NCI-H2196 treated with DMSO at 0.1 percent for 48 hours (cell line): Measurements from ENCODE around the gene NONO.
"Not testable (repeated sequence)": the region's sequence is repeated elsewhere in the genome, so short reads cannot be mapped to it uniquely, and the experiment has no call there.

Experiments used
- DNase-seq: peaks from one replicate; lab custom pipeline; 2025; ENCODE audit not compliant: unreplicated experiment; lab: John Stamatoyannopoulos, UW

The NONO gene

GRCh38 chrX:71285929-71286328 is 2.5 kb downstream of the NONO start:
- DNase-seq = no peak

- DNase-seq = no peak
These were observed 7.9 kb downstream of the NONO start for GRCh38 chrX:71291381-71291780.

DNA sequence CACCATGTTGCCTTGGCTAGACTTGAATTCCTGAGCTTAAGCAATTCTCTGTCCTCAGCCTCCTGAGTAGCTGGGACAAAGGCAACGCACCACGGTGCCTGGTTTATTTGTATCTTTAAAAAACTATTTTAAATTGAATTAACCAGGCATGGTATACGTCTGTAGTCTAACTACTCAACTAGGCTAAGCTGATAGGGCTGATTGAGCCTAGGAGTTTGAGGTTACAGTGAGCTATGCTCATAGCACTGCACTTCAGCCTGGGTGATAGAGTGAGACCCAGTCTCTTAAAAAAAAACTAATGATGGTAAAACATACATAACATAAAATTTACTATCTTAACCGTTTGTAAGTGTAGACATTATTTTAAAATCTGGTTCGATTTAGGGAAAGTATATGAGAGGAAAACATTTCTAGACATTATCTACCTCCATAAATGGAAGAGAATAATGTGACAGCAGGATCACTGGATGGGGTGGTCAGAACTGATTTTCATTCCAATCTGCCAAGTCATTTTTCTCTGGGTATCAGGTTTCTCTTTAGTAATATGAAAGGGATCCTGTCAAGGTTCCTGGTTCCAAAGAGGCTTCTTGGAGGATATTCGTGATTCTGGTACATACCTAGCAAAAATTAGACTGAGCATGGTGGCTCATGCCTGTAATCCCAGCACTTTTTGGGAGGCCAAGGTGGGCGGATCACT is 9.4 kb downstream of the NONO start:
- no peak for DNase-seq

GRCh38 chrX:71296806-71297205 is 13.4 kb downstream of the NONO start:
- no peak for DNase-seq

- DNase-seq = no peak
These were observed 14.7 kb downstream of the NONO start for GRCh38 chrX:71298119-71298518.

DNA sequence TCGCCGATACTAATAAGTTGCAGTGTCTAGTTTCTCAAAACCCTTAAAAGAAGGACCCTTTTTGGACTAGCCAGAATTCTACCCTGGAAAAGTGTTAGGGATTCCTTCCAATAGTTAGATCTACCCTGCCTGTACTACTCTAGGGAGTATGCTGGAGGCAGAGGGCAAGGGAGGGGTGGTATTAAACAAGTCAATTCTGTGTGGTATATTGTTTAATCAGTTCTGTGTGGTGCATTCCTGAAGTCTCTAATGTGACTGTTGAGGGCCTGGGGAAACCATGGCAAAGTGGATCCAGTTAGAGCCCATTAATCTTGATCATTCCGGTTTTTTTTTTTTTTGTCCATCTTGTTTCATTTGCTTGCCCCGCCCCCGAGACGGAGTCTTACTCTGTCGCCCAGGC is 16.6 kb downstream of the NONO start:
- DNase-seq = not testable (repeated sequence)

GRCh38 chrX:71300495-71300894 is 17.1 kb downstream of the NONO start:
- not testable (repeated sequence) for DNase-seq

DNA sequence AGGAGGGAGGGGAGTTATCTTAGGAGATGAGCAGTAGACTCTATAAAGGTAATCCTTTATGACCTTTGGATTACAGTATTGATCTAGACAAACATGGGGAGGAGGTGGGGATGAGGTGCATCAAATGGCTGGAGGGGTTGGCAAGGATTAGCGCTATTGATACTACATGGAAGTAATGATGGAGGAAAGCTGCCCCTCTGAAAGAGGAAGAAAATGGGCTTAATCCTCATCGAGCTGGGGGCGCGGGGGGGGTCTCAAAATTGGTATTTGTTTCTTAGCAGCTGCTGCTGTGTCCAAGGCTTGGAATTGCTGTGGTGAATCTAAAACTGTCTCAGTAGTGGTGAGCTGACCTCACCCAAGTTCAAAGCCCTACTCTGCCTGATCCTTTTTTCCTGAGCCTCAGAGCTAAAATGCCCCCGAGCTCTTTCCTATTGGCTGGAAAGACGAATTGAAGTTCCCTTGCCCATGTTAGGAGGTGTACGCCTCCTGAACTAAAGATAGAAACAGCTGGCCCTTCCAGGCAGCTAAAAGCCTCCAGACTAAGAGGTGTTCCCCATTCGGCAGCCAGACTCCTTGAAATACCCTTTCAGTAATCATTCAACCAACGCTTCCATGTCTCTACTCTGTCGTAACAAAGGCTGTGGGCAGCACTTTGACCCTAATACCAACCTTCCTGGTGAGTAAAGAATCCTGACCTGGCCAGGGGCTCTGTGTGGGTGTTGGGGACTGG is 17.9 kb downstream of the NONO start, which contains the start of gene ITGB1BP2:
TSS of gene ITGB1BP2 (plus strand) at position 556 of the 730 bp plus-strand sequence. CDS start at position 613, 57 bp downstream.
- DNase-seq = no peak

- DNase-seq = no peak
These were observed 19.2 kb downstream of the NONO start for GRCh38 chrX:71302461-71303213.

- no peak for DNase-seq
These were observed 21.1 kb downstream of the NONO start for GRCh38 chrX:71304561-71304960.

DNA sequence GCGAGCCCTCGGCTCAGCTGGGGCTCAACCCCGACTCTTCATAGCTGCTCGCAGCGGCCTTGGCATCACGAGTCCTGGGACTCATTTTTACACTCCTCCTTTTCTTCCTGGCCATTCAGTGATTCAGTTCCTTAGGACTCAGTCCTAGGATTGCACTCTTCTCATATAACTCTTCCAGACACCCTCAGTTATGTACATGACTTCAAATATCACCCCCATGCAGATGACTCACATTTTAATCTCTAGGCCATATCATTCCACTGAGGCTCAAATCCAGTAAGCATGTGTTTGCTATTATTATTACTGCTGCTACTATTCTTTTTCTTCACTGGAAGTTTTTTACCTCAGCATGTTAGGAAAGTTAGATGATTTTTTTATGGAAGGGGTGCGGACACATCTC is 32.5 kb downstream of the NONO start:
- no peak for DNase-seq

DNA sequence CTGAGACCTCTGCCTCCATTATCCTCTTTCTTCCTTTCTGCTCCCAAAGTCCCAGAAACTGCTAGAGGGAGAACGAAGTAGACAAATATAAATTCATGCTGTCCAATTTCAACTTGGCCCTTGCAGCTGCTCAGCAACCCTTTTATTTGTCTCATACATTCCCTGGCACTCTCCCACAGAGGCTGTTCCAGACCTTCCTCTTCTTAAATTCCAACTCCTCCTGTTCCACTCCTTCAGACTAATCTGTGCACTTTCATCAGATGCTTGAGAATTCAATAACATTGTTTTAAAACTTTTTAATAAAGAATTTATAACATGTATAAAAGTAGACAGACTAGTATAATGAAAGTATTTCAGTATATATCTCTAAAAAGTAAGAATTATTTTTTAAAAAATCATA is 33.5 kb downstream of the NONO start:
- DNase-seq = not testable (repeated sequence)

GRCh38 chrX:71320126-71320525 is 36.7 kb downstream of the NONO start:
- no peak for DNase-seq

DNA sequence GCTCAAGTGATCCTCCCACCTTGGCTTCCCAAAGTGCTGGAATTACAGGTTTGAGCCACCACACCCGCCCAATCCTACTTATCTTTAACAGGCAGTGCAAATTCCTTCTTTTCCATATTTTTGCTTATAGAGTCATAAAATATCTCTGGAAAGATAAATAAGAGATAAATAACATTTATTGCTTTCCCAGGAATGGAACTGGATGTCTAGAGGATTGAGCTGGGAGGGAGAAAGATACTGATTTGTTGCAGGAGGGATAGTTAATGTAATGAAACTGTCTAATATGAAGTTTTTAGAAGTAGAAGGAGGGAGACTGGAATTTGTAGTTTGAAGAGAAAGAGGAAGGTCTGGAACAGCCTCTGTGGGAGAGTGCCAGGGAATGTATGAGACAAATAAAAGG is 38.3 kb downstream of the NONO start:
- DNase-seq = no peak

DNA sequence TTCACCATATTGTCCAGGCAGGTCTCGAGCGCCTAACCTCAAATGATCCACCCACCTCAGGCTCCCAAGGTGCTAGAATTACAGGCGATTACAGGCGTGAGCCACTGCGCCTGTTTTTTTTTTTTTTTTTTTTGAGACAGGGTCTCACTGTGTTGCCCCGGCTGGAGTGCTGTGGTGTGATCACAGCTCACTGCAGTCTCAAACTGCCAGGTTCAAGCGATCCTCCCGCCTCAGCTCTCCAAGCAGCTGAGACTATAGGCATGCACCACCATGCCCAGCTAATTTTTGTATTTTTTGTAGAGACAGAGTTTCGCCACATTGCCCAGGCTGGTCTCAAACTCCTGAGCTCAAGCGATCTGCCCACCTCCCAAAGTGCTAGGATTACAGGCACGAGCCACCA is 41.0 kb downstream of the NONO start:
- not testable (repeated sequence) for DNase-seq

DNA sequence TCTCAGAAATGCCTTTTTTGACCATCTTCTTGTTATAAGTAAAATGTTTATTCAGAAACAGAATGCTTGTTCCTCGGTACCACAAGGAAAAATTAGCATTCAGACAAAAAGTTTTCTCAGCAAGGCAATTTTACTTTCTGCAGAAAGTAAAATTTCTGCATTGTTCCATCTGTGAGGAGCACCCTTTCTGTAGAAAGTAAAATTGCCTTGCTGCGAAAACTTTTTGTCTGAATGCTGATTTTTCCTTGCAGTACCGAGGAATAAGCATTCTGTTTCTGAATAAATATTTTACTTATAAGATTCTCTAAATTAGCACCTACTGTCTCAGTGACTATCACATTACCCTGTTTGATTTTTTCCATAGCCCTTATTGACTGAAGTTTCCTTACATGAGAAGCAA is 43.0 kb downstream of the NONO start:
- DNase-seq = no peak

DNA sequence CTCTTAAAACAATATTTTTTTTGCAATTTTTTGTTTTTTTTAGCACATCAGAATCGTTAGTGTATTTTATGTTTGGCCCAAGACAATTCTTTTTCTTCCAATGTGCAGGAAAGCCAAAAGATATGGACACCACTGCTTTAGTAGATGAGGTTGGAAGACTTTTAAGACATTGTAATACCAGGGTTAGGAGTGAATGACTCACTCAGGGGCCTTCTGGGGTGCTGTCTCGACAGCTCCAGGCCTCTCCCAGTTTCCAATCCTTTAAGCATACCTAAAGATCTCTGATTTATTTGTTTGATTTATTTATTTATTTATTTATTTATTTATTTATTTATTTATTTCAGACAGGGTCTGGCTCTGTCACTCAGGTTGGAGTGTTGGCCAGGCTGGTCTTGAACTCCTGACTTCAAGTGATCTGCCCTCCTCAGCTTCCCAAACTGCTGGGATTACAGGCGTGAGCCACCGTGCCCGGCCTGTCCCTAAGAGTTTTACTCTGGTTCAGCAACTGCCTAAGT is 65.8 kb downstream of the NONO start:
- DNase-seq = not testable (repeated sequence)

- DNase-seq = not testable (repeated sequence)
These were observed 66.4 kb downstream of the NONO start for GRCh38 chrX:71349867-71350266.
